ENCODE results near the gene TRAF3IP3.
A peak's percentile ranks its signal among the peaks of the same experiment; 100 is the strongest.

TRAF3IP3 gene

DNA sequence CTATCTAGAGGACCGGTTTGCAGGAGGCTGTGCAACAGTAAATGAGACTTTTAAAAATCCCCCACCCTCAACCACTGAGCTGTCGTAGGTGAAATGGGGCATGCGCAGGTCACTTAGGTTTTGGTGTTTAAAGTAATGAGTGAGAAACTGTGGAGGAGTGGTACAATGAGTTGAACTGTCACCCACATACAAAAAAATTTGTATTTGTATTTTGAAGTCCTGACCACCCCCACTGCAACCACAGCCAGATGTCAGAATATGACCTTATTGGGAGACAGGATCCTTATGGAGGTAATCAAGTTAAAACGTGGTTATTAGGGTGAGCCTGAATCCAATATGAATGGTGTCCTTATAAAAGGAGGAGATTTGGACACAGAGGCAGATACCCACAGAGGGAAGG, 51.7 kb downstream of the TRAF3IP3 start:
- DNase-seq (ENCODE audit: low spot score) = peak; percentile 32
- TF ChIP-seq CTCF (IDR thresholded peaks at IDR 0.05; ENCODE audit: borderline replicate concordance, control extremely low read depth, extremely low read depth, insufficient read depth, missing control alignments) = no peak
- in situ Hi-C loops (cut with MboI; ENCODE audit: low sequenced_read_pairs, unreplicated experiment) = no loop called here

DNA sequence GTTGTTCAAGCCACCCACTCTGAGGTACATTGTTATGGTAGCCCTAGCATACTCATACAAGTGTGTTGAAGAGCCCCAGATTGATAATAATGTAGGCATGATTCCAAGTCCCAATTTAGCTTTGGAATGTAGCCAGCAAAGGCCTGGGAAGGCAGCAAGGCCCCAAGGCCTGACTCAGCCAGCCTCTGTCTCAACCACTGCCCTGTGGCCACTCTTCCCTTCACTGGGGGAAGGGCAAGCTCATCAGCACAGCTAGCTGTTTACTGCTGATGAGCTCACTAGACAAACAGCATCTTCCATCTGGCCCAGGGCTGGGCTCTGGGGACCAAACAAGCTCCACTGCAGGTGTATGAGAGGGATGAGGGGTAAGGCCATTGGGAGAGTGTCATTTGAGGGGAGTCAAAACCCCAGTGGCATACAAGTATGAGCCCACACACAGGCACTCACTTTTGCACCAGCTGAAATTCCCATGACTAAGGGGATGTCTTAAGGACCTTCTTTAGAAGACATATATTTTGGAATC, 52.3 kb downstream of the TRAF3IP3 start:
- DNase-seq (ENCODE audit: low spot score) = no peak

DNA sequence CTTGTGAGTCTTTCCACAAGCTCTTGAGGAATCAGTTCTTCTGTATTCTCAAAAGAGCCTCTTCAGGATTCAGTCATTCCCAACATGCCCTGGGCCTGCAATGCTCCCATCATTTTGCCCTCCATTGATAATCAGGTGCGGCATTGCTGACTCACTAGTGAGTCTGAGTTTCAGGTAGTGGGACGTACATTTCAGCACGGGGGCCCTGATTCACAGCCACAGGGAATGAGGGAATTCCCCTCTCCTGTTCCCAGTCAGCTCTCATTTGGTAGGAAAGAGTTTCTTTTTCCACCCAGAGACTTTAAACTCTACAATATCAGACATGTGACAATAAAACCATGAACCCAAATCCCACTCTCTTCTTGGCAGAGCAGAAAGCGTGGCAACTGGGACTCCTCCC, 53.8 kb downstream of the TRAF3IP3 start:
- in situ Hi-C loops (cut with MboI; ENCODE audit: low sequenced_read_pairs, unreplicated experiment) = no loop called here
- TF ChIP-seq CTCF (IDR thresholded peaks at IDR 0.05; ENCODE audit: borderline replicate concordance, control extremely low read depth, extremely low read depth, insufficient read depth, missing control alignments) = no peak
- no peak for DNase-seq (ENCODE audit: low spot score)

More for the DNA sequence above, 52.3 kb downstream of the TRAF3IP3 start:
- TF ChIP-seq CTCF (IDR thresholded peaks at IDR 0.05; ENCODE audit: borderline replicate concordance, control extremely low read depth, extremely low read depth, insufficient read depth, missing control alignments) = no peak
- in situ Hi-C loops (cut with MboI; ENCODE audit: low sequenced_read_pairs, unreplicated experiment) = no loop called here

DNA sequence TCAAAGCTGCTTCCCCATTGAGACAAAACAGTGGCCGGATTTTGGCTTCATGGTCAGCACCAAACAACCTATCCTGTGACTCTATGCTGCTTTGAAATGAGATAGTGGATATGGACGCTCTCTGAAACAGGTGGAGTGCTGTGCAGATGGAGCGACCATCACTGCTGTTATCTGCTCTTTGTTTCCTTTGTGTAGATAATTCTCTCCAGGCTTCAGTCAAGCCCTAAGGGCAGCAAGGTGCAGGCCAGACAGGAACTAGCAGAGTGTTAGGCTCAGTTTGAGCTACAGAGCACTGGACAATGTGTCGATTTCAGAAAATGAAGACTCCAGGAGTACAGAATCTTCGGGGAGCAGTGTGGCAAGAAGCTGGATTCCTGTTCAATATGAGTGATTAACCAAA, 54.9 kb downstream of the TRAF3IP3 start:
- no peak for TF ChIP-seq CTCF (IDR thresholded peaks at IDR 0.05; ENCODE audit: borderline replicate concordance, control extremely low read depth, extremely low read depth, insufficient read depth, missing control alignments)
- in situ Hi-C loops (cut with MboI; ENCODE audit: low sequenced_read_pairs, unreplicated experiment) = no loop called here
- DNase-seq (ENCODE audit: low spot score) = no peak

DNA sequence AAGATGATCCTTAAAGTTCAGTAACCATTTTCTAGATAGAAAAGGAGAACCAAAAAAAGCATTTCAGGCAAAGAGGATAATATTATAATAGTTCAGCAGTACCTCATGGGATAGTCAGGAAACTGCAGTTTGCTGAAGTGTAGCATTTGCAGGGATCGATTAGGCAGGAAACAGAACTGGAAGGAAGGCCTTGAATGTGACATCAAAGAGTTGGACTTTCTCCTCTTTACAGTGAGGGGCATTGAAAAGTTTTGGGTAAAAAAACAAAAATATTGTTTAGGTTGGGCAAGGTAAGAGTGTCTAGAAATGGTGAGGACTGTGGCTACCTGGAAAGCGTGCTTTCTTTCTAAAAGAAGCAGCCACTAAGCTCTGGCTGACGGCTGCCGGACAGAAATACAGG, 58.0 kb downstream of the TRAF3IP3 start:
- no peak for DNase-seq (ENCODE audit: low spot score)
- in situ Hi-C loops (cut with MboI; ENCODE audit: low sequenced_read_pairs, unreplicated experiment) = no loop called here
- TF ChIP-seq CTCF (IDR thresholded peaks at IDR 0.05; ENCODE audit: borderline replicate concordance, control extremely low read depth, extremely low read depth, insufficient read depth, missing control alignments) = no peak

DNA sequence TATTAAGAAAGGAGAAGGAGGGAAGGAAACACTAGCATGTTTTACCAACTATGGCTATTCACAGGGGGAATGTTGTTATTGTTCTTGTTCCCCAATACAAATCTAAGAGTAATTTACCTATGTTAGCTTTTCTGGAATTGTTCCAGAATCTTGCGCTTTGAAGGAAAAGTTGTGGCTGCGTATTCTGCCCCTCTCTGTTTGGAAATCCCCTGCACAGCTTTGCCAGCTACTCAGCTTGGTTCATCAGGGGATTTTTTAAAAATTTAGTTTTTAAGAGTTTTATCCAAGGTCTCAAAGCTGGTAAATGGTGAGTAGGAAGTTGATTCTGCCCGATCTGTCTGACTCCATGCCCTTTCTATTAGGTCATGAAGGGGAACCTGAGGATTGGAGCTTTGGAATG, 59.6 kb downstream of the TRAF3IP3 start:
- no peak for TF ChIP-seq CTCF (IDR thresholded peaks at IDR 0.05; ENCODE audit: borderline replicate concordance, control extremely low read depth, extremely low read depth, insufficient read depth, missing control alignments)
- in situ Hi-C loops (cut with MboI; ENCODE audit: low sequenced_read_pairs, unreplicated experiment) = no loop called here
- no peak for DNase-seq (ENCODE audit: low spot score)

- in situ Hi-C loops (cut with MboI; ENCODE audit: low sequenced_read_pairs, unreplicated experiment) = no loop called here
- DNase-seq (ENCODE audit: low spot score) = no peak
- TF ChIP-seq CTCF (IDR thresholded peaks at IDR 0.05; ENCODE audit: borderline replicate concordance, control extremely low read depth, extremely low read depth, insufficient read depth, missing control alignments) = no peak
These were observed 60.1 kb downstream of the TRAF3IP3 start for GRCh38 chr1:209815931-209816341.

All from GM13976 (cell line).